Measurements from ENCODE around the gene HUWE1. TPM values are rescaled to one million over a fixed set of nuclear protein-coding genes. Genes with fewer than 3 reads are reported as not detected.
A peak's percentile ranks its signal among the peaks of the same experiment; 100 is the strongest.
"Not testable (repeated sequence)": the region's sequence is repeated elsewhere in the genome, so short reads cannot be mapped to it uniquely, and the experiment has no call there.

The HUWE1 gene
- total and polyA plus RNA-seq, 11 donors, result 34.7 to 222 (median 162) TPM

DNA sequence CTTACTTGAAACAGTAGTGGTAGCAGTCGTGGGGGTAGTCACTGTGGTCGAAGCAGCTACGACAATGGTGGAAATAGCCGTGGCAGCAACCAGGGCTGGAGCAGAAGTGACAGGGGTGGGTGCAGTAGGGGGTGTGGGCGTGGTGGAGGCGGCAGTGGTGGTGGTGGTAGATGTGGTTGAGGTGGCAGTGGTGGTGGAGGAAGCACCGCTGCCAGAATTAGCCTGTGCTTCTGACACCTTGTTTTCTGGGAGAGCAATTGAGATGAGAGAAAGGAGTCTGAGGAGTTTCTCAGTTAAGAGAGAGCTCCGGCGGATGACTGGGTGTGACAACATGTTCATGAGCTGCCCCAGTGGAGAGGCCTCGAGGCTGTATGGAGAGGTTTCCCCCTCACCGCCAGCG, 138.9 kb downstream of the HUWE1 start:
- DNase-seq (no peak), ATAC-seq (no peak)
- intact Hi-C loops (cut with DNase I), result no loop called here
- Histone ChIP-seq H3K27ac (no peak overlapping the region), H3K4me3 (no peak overlapping the region), H3K4me1 (no peaks in the 10 kb centered on the region), H3K9me3 (no peaks in the 10 kb centered on the region), H3K27me3 (peaks cover 0 to 5% (median 0%) of the 10 kb centered on the region in 9 donors), H3K36me3 (peaks cover 0 to 99% (median 94%) of the 10 kb centered on the region in 9 donors)
- TF ChIP-seq, protein P1, sequence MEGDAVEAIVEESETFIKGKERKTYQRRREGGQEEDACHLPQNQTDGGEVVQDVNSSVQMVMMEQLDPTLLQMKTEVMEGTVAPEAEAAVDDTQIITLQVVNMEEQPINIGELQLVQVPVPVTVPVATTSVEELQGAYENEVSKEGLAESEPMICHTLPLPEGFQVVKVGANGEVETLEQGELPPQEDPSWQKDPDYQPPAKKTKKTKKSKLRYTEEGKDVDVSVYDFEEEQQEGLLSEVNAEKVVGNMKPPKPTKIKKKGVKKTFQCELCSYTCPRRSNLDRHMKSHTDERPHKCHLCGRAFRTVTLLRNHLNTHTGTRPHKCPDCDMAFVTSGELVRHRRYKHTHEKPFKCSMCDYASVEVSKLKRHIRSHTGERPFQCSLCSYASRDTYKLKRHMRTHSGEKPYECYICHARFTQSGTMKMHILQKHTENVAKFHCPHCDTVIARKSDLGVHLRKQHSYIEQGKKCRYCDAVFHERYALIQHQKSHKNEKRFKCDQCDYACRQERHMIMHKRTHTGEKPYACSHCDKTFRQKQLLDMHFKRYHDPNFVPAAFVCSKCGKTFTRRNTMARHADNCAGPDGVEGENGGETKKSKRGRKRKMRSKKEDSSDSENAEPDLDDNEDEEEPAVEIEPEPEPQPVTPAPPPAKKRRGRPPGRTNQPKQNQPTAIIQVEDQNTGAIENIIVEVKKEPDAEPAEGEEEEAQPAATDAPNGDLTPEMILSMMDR (IDR thresholded peaks at IDR 0.05), result no peak
- no peak for TF ChIP-seq POLR2A (IDR thresholded peaks at IDR 0.05)
- 85 to 95% (median 89%) methylated on average over 12 of the region's 12 CpGs for WGBS, 4 donors

DNA sequence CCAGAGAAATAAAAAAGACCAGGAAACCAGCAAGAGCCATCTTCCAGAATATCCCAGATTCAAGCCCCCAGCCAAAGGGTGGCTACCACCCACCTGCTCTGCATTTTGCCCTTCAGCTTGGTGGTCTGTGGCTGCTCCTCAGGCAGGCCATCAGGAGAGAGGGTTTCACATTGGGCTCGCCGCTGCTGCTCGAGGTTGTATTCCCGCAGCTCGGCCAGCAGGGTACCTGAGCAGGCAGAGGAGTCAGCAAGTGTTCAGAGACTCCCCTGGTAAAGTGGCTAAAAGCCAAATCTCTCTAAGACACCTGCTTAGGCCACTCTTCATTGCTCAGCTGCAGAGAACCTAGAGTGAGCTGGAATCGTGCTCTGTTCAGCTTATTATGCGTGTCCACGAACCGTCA, 141.6 kb downstream of the HUWE1 start:
- DNase-seq, result no peak
- Histone ChIP-seq H3K4me1 (no peaks in the 10 kb centered on the region), H3K27ac (no peak overlapping the region), H3K9me3 (no peaks in the 10 kb centered on the region), H3K27me3 (no peaks in the 10 kb centered on the region), H3K4me3 (no peak overlapping the region), H3K36me3 (peaks cover 0 to 98% (median 92%) of the 10 kb centered on the region in 9 donors)
- intact Hi-C loops (cut with DNase I), result no loop called here
- ATAC-seq, result no peak
- no peak for TF ChIP-seq POLR2A (IDR thresholded peaks at IDR 0.05)
- TF ChIP-seq, protein P1 (IDR thresholded peaks at IDR 0.05), result no peak
- WGBS, 4 donors, result 79 to 96% (median 91%) methylated on average over 8 to 9 of the region's 9 CpGs

DNA sequence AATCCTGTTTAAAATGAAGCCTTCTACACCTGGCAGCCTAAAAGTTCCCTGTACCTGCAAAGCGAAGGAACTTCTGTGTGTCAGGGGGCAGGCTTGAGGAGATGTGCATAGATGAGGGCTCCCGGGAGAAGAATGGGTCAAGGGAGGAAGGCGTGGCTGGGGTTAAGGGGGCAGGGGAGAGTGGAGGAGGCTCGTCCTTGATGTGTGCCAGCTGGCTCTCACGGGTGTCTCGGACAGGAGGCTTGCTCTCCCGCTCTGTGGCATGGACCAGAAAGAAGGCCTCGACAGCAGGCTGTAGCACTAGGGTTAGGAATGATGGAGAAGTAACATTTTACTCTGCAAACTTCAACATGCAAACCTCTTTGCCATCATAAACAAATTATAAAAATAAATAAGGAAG, 147.7 kb downstream of the HUWE1 start:
- H3K27ac ChIP-seq, result no peak overlapping the region
- no peaks in the 10 kb centered on the region for H3K9me3 ChIP-seq
- no peak overlapping the region for H3K4me3 ChIP-seq
- WGBS, 4 donors, result 64 to 74% (median 66%) methylated on average over 8 of the region's 8 CpGs
- ATAC-seq (no peak), DNase-seq (no peak)
- intact Hi-C loops (cut with DNase I), result no loop called here
- peaks cover 0 to 98% (median 94%) of the 10 kb centered on the region in 9 donors for H3K36me3 ChIP-seq
- H3K27me3 ChIP-seq, result peaks cover 0 to 5% (median 0%) of the 10 kb centered on the region in 9 donors
- TF ChIP-seq, protein P1 (IDR thresholded peaks at IDR 0.05), result no peak
- TF ChIP-seq POLR2A (IDR thresholded peaks at IDR 0.05), result no peak
- no peaks in the 10 kb centered on the region for H3K4me1 ChIP-seq

DNA sequence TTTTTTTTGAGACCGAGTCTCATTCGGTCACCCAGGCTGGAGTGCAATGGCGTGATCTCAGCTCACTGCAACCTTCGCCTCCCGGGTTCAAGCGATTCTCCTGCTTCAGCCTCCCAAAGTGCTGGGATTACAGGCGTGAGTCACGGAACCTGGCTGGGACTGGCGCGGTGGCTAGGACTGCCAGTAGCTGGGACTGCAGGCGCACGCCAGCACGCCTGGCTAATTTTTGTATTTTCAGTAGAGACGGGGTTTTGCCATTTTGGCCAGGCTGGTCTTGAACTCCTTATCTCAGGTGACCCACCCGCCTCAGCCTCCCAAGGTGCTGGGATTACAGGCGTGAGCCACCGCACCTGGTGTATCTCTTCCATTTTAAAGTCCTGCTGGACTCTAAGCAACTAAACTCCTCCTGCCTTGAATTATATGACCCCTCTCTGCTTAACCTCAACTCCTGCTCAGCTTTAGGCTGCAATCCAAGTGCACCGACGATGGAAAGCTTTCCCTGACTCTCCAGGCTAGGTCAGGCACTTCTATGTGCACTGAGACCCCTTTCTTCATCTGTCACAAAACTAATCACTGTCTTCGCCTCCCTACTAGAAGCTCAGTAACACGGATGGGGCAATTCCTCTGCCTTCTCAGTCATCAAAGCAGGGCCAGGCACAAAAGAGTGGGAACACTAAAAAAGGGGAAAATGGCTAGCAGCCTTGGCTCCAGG, 155.1 kb downstream of the HUWE1 start:
- ATAC-seq, result peak in 1 of 4 donors; percentile 21
- DNase-seq; H3K4me3 ChIP-seq; H3K27ac ChIP-seq; intact Hi-C loops (cut with DNase I); H3K4me1 ChIP-seq; H3K9me3 ChIP-seq; H3K27me3 ChIP-seq: not testable (repeated sequence)
- 81 to 85% (median 83%) methylated on average over 21 of the region's 21 CpGs for WGBS, 4 donors
- H3K36me3 ChIP-seq, result peaks cover 0 to 42% (median 36%) of the 10 kb centered on the region in 9 donors

GRCh38 chrX:53526999-53527398, 159.5 kb downstream of the HUWE1 start:
- Histone ChIP-seq H3K9me3 (peaks cover 0 to 7% (median 0%) of the 10 kb centered on the region in 12 donors), H3K27ac (no peak overlapping the region), H3K27me3 (peaks cover 0 to 4% (median 0%) of the 10 kb centered on the region in 9 donors), H3K4me3 (no peak overlapping the region), H3K36me3 (no peaks in the 10 kb centered on the region), H3K4me1 (no peaks in the 10 kb centered on the region)
- TF ChIP-seq POLR2A (IDR thresholded peaks at IDR 0.05), result no peak
- TF ChIP-seq, protein P1 (IDR thresholded peaks at IDR 0.05), result no peak
- intact Hi-C loops (cut with DNase I), result loop anchor here in 1 of 10 donors (10.0 kb wide), 1 partner anchor 152 kb away; no protein-coding TSS in a partner anchor
- DNase-seq (no peak), ATAC-seq (no peak)

All from heart left ventricle (tissue), 16 donors.